ENCODE data around the gene NDFIP2. TPM values are rescaled to one million over a fixed set of nuclear protein-coding genes. Genes with fewer than 3 reads are reported as not detected.

The NDFIP2 gene
- total RNA-seq, 1 donor from 2014 or later, result 40.0 TPM

- Mint-ChIP-seq H3K36me3 (no peaks in the 10 kb centered on the region), H3K4me1 (peaks cover 12% of the 10 kb centered on the region), H3K9me3 (no peaks in the 10 kb centered on the region), H3K27ac (no peak overlapping the region), H3K27me3 (ENCODE audit: low read depth) (no peaks in the 10 kb centered on the region), H3K4me3 (no peak overlapping the region)
- DNase-seq (ENCODE audit: low spot score in 2 of 2, unreplicated experiment in 2 of 2), result no peak
- no peak for TF ChIP-seq CTCF (IDR thresholded peaks at IDR 0.05; ENCODE audit: unreplicated experiment)
These were observed 30.7 kb downstream of the NDFIP2 start for GRCh38 chr13:79511611-79512010.

GRCh38 chr13:79512950-79513349, 32.0 kb downstream of the NDFIP2 start:
- H3K4me1 Mint-ChIP-seq, result peaks cover 9% of the 10 kb centered on the region
- no peak for DNase-seq (ENCODE audit: low spot score in 2 of 2, unreplicated experiment in 2 of 2)
- H3K36me3 Mint-ChIP-seq, result no peaks in the 10 kb centered on the region
- H3K27ac Mint-ChIP-seq, result no peak overlapping the region
- no peaks in the 10 kb centered on the region for H3K27me3 Mint-ChIP-seq (ENCODE audit: low read depth)
- TF ChIP-seq CTCF (IDR thresholded peaks at IDR 0.05; ENCODE audit: unreplicated experiment), result no peak
- no peaks in the 10 kb centered on the region for H3K9me3 Mint-ChIP-seq
- H3K4me3 Mint-ChIP-seq, result no peak overlapping the region

- Mint-ChIP-seq H3K4me1 (peaks cover 2% of the 10 kb centered on the region), H3K27me3 (ENCODE audit: low read depth) (no peaks in the 10 kb centered on the region), H3K4me3 (no peak overlapping the region), H3K27ac (no peak overlapping the region), H3K9me3 (no peaks in the 10 kb centered on the region), H3K36me3 (peaks cover 2% of the 10 kb centered on the region)
- no peak for DNase-seq (ENCODE audit: low spot score in 2 of 2, unreplicated experiment in 2 of 2)
- TF ChIP-seq CTCF (IDR thresholded peaks at IDR 0.05; ENCODE audit: unreplicated experiment), result no peak
These were observed 35.6 kb downstream of the NDFIP2 start for GRCh38 chr13:79516595-79516994.

- peaks cover 9% of the 10 kb centered on the region for H3K36me3 Mint-ChIP-seq
- no peak for DNase-seq (ENCODE audit: low spot score in 2 of 2, unreplicated experiment in 2 of 2)
- no peak for TF ChIP-seq CTCF (IDR thresholded peaks at IDR 0.05; ENCODE audit: unreplicated experiment)
- H3K9me3 Mint-ChIP-seq, result peaks cover 3% of the 10 kb centered on the region
- no peak overlapping the region for H3K4me3 Mint-ChIP-seq
- no peaks in the 10 kb centered on the region for H3K27me3 Mint-ChIP-seq (ENCODE audit: low read depth)
- no peak overlapping the region for H3K27ac Mint-ChIP-seq
- H3K4me1 Mint-ChIP-seq, result peaks cover 2% of the 10 kb centered on the region
These were observed 38.3 kb downstream of the NDFIP2 start for GRCh38 chr13:79519255-79519654.

GRCh38 chr13:79522583-79522982, 41.6 kb downstream of the NDFIP2 start:
- Mint-ChIP-seq H3K27ac (no peak overlapping the region), H3K4me1 (no peaks in the 10 kb centered on the region), H3K9me3 (peaks cover 3% of the 10 kb centered on the region), H3K36me3 (peaks cover 9% of the 10 kb centered on the region), H3K4me3 (no peak overlapping the region), H3K27me3 (ENCODE audit: low read depth) (no peaks in the 10 kb centered on the region)
- no peak for TF ChIP-seq CTCF (IDR thresholded peaks at IDR 0.05; ENCODE audit: unreplicated experiment)
- no peak for DNase-seq (ENCODE audit: low spot score in 2 of 2, unreplicated experiment in 2 of 2)

Data from mesothelial cell of epicardium (in vitro differentiated cells).